ENCODE results near the gene SAAL1.

Gene SAAL1

DNA sequence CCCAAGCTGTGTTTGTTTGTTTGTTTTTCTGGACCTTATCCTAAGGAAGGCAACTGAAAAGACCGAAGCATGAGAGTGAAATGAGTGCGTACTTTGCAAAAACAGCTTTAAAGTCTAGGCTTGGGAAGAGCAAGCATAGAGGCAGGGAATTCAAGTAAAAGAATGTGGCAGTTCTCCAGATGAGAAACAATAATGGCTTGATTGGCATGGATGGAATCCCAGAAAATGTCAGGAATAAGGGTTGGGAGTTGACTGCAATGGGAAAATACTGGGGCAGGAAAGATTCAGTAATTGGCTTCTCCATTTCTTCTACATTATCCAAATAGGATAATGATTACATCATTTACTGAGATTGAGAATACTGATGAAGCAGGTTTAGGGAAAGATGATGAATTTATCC is 17.5 kb downstream of the SAAL1 start:
- DNase-seq (ENCODE audit: low spot score), result peak; percentile 31

DNA sequence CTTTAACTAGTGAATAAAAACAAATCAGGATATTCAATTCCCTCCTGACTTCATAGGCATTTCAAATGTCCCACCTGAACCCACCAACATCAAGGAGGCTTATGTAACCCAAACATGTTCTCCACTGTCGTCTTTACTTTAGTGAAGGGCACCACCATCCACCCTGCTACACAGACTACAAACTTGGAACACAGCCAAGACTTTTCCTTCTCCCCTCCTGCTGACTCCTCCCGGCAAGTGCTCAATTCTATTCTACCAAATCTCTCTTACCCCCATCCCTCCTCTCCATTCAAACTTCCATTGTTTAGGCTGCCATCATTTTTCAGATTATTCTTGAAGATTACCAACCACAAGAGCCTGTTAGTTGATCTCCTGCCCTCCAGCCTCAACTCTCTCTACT is 24.3 kb downstream of the SAAL1 start:
- no peak for DNase-seq (ENCODE audit: low spot score)

DNA sequence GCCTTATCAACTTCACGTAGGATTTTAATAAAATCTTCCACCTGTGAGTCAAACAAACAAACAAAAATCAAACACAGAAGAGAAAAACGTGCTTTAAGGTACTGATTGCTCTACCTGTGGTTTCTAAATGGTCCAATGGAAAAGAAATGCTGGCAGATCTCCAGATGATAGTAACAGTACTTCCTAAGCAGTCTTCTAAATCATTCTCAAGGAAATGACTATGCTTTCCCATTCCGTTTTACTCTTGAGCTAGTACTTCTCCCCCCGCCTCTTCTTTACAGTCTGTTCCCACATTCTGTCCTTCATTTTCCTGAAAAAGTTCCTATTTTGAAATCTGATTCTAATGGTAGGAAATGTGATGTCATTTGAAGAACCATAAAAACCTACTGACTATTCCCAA is 25.4 kb downstream of the SAAL1 start:
- no peak for DNase-seq (ENCODE audit: low spot score)

DNA sequence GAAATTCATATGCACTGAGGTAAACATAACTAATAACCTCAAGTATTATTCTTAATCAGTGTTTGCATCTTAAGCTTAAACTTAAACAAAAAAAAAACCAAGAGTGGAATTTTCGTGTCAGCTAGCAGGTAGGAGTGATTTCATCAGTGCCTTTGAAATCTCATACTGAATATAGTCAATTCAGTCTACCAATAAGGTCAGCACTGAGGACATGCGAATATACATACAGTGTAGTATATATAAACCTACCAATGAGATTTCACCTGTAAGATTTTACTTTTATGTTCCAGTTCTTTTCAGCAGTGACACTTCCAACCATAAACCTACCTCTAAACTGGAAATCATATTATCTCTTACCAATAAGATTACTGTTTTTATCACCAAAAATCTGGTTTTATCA is 27.0 kb downstream of the SAAL1 start:
- no peak for DNase-seq (ENCODE audit: low spot score)

DNA sequence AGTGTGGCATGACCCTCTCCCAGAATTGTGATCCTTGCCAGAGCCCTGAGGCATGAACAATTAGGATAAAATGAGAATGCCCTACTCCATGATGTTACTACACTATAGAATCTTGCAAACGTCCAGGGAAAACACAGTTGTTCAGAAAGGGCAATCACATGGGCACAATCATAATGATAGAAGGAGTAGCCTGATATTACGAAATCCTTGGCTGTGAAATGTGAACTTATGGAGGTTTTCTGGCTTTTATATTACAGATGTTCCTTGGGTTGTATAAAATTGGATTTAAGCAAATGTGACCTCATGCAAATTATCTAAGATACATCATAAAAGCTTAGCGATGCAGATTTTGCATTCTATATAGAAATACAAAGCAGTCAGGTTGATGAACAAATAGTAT is 30.4 kb downstream of the SAAL1 start:
- no peak for DNase-seq (ENCODE audit: low spot score)

DNA sequence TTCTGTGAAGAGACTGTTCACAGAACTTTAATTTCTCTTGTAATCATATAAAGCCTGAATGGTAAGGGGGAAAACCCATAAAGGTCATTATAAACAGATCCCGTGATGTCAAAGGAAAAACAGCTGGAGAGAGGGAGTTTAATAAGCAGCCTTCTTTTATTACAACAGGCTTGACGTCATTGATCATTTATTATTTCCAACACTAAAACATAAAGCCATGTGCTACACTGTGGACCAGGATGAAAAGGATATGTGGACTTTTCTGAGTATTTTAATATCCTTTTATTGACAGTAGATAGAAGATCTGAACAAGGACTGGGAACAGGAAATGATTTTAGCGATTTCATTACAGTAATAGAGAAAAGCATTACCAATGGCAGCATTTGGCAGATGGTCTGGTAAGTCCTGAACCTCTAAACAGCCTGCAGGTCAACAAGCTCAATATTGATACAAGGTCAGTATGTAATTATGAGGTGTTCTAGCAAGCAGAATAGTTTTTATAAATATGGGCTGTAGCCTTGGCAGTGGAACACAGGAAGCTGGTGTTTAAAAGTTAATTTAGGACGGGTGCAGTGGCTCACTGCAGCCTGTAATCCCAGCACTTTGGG is 34.7 kb downstream of the SAAL1 start:
- DNase-seq (ENCODE audit: low spot score), result no peak

DNA sequence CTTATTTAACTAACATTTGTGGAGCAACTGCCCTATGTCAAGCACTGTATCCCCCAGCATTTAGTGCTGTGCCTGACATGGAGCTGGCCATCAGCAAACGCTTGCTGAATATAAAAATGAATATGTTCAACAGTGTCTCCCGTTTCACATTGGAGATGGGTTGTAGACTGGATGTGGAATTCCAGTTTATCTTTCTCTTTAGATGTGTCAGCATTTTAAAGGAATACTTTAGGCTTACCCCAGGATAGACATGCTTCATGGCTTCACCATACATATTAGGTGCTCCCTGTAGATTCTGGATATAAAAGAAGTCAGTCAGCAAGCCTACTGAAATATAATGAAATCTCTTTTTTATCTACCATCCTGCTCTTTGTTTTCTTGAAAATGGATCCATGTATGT is 38.5 kb downstream of the SAAL1 start:
- no peak for DNase-seq (ENCODE audit: low spot score)

DNA sequence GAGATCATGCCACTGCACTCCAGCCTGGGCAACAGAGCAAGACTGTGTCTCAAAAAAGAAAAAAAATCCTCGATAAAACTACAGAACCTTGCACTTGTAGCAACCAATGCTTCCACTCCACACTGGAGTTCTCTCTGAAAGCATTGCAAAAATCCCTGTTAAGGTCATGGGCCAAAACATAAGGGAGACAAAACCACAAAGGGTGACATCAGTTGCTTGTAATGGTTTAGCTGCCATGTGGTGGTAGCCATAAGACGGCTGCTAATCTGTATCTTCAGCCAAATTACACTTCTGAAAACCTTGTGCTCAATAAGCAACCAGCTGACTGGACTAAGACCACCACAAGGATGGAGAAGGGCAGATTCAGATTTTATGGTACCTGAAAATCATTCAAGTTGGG is 39.3 kb downstream of the SAAL1 start:
- no peak for DNase-seq (ENCODE audit: low spot score)

DNA sequence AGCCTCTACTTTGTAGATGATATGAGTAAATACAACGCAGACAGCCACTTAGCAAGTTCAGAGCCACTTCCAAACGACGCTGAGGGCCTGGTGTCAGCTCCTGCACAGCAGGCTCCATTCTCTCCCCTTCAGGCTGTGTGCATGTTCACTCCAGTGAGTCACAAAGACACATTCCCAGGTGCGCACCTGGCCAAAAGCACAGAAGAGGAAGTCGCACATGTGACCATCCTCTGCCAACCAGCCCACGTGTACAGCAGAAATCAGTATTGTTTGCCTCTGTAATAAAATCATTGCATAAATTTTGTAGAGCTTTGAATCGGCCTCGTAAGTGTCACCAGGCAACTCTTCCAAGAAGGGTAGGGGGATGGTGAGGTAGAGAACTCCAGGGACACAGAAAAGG is 40.3 kb downstream of the SAAL1 start:
- DNase-seq (ENCODE audit: low spot score), result no peak

DNA sequence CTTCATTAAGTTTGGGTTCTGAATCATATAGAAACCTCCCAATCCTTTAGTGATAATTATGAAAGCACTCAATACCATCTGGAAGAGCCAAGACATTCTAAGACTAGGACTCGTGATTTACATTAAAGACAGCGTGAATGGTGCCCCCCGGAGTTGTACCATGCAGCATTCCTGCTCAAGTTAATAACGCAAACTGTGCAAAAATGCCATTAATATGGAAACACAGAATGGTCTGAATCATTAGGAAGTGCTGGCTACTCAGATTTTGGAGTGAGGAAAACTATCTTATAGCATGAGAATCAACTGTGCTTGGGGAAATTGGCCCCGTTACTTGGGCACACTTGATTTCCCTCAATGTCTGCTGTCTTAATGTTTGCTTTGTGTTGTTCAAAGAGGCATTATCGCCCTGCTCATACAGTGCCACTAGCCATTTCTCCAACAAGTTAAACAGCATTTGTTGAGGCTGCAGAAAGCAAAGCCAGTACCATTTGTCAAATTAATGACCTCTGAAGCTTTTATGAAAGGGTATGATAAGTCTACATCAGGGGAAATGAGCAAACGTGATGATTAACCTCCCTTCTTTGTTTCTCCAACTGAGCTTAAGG is 41.3 kb downstream of the SAAL1 start:
- DNase-seq (ENCODE audit: low spot score), result no peak

DNA sequence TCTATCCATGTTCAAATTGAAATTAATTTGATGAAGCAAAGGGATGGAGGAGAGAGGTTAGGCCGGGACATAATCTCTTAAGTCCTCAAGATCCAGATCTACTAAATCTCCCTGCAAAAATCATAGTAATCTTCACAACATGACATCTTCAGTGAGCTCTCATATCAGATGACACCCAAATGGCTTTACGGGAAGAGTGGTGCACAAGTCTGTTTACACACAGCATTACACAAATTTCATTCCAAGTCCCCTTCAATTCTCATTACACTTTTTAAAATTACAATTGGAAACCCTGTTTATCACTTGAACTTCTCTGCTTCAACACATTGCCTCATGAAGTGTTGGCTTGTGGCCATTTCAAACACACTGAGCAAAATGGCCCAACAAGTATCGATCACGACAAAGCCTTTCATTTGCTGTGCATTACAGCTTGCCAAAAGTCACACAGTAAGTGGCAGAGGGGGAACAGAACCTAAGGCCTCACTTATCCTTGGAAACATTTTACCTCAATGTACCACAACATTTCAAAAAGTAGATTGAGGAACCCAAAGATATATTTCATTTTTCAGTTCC is 41.9 kb downstream of the SAAL1 start:
- no peak for DNase-seq (ENCODE audit: low spot score)

DNA sequence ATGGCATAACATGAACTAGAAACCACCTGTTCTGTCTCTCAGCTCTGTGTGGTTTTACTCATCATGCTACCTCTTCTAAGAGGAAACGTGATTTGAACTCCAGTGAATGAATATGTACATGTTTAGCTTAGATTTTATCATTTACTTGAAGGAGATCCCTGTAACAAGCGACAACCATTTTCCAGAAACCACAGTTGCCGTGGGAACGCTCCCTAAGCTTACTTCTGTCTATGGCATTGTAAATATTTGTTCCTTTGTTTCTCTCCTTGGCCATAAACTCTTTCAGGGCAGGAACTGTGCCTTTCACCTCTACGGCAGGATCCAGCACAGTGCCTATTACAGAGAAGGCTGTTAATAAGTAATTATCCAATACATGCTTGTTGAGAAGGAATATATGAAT is 42.8 kb downstream of the SAAL1 start:
- DNase-seq (ENCODE audit: low spot score), result no peak

DNA sequence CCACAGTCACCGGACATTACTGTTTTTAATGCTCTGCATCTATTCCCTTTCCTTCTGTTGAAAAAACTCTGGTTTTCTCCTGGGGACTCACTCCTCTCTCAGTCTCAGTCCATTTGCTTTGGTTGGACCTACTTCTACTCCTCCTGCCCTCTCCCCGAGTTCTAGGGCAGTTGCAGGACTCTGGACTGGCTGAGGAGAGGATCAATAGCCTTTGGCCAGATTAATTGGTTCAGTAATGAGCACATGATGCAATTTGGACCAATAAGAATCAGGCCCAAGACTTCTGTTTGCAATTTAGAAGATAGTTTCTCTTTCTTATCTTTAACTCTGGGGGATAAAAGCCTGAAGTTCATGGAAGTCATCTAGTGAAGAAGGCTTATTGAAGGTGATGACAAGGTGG is 44.5 kb downstream of the SAAL1 start:
- no peak for DNase-seq (ENCODE audit: low spot score)

DNA sequence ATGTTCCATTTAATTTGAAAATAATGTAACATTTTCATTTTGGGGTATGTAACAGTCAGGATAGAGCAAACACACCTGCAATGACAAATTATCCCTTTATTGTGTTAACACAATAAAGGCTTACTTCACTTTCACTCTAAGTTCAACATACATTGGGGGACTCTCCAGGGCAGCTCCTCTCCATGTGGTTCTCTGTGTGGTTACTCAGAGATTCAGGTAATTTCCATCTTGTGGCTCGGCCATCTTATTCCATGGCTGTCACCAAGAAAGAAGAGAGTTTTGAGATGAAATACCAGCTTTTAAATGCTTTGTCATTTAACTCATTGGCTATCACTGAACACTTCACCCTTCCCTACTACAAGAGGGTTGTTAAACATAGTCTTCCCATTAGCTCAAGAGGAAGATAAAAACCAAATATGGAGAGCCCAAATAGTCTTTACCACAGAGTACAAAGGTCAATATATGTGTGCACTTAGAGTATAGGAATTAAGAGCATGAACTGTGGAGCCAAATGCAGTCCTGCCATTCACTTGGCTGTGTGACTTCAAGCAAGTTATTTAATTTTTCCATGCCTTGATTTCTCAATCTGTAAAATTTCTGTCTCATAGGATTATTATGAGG is 49.2 kb downstream of the SAAL1 start:
- DNase-seq (ENCODE audit: low spot score), result no peak

DNA sequence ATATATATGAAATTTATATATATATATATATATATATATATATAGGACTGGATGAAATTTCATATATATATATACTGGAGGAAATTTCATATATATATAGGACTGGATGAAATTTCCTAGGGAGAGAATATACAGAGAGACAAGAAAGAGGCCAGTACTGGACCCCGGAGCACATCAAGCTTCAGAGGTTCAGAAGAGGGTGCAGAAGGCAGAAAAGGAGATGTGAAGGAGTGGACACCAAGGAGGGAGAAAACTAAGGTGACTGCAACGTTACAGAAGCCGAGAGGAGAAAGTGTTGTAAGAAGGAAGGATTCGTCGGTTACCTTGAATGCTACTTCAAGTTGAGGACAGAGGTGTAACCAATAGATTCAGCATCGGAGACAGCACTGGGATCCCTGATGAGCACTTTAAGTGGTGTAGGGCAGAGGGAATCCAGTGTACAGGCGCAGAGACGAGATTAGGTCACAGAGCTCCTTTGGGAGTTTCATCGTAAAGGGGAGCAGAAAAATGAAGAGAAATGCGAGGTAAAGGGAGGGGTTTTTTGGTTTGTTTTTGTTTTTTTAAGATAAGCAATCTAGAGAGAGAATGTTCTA is 51.3 kb downstream of the SAAL1 start:
- DNase-seq (ENCODE audit: low spot score), result no peak

DNA sequence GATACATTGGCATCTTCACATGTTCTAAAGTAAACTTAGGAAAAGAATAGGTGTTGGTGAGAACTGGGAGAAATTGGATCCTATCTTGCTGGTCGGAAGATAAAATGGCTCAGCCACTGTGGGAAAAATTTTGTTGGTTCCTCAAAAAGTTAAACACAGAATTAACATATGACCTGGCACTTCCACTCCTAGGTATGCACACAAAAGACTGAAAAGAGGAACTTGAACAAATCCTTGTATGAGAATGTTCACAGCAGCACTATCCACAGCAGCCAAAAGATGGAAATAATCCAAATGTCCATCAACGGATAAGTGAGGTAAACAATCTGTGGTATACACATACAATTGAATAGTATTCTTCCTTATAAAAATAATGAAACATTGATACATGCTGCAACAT is 55.0 kb downstream of the SAAL1 start:
- DNase-seq (ENCODE audit: low spot score), result no peak

DNA sequence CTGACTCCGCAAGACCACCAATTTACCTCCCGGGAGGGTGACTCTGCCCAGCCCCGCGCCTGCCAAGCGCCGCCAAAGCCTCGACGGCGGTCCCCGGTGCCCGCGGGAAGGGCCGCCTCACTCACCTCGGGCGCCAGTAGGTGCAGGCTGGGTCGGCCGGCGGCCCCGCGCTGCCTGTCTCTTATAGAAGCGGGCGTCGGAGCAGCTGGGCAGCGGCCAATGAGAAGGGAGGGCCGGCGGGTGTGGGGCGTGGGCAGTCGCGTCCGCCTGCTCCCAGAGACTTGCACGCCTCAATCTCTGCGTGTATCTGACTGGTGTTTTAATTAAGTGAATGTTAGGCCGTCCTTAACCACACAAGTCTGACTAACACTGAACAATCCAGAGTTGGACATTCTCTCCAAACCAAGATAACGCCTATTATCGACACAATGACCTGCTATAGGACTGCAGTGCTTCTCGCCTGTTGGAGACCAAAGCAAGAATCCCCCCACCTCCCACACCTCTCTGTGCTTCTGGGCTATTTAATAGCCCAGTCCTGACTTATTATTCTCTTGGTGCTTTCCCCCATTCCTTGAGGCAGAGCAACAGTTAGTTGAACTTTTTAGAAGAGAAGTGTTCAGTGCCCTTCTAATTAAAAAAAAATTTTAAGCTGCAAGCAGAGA is 59.6 kb downstream of the SAAL1 start, which contains the start of gene TPH1:
Gene TPH1, minus strand, starts transcription at position 154 of the 662 bp plus-strand sequence. CDS start 5,507 bp downstream, outside the sequence.
- DNase-seq (ENCODE audit: low spot score), result no peak

DNA sequence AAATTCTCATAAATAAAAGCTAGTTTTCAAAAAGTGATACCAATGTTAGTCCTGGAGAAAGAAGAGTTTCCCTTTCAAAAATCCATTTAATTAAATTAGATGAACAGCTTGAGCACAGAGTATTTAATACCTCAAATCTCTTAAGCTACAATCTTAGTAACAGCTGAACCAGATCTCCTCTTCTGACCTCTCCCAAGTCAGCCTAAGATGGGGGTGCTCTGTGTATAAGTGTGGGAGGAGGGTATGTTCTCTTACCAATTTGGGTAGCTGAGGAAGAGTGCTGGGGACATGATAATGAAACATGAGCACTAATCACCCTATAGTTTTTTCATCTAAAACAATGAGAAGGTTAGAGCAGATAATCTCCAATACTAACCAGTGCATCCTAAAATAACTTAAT is 69.4 kb downstream of the SAAL1 start:
- DNase-seq (ENCODE audit: low spot score), result no peak
